ENCODE data around the gene PKNOX2. TPM values are rescaled to one million over a fixed set of nuclear protein-coding genes. Genes with fewer than 3 reads are reported as not detected.

Gene PKNOX2
- total RNA-seq, 1 donor from 2014 or later: 17.8 TPM

- no peak for TF ChIP-seq CTCF (IDR thresholded peaks at IDR 0.05)
- no peak for DNase-seq
- peak overlapping the region; percentile 47 for H3K27ac ChIP-seq
Observed at GRCh38 chr11:125250318-125251213, 86.0 kb downstream of the PKNOX2 start.

GRCh38 chr11:125251214-125251545 lies 86.6 kb downstream of the PKNOX2 start:
- DNase-seq (no peak), ATAC-seq (no peak)
- Histone ChIP-seq H3K4me3 (no peak overlapping the region), H3K27me3 (no peaks in the 10 kb centered on the region), H3K36me3 (no peaks in the 10 kb centered on the region), H3K27ac (no peak overlapping the region), H3K9me3 (no peaks in the 10 kb centered on the region), H3K4me1 (peaks cover 6% of the 10 kb centered on the region)
- no peak for TF ChIP-seq CTCF (IDR thresholded peaks at IDR 0.05)
- intact Hi-C loops (cut with DNase I): no loop called here

More at GRCh38 chr11:125250318-125251213, 86.0 kb downstream of the PKNOX2 start:
- intact Hi-C loops (cut with DNase I): no loop called here
- Histone ChIP-seq H3K4me1 (peaks cover 6% of the 10 kb centered on the region), H3K4me3 (no peak overlapping the region), H3K9me3 (no peaks in the 10 kb centered on the region), H3K36me3 (no peaks in the 10 kb centered on the region), H3K27me3 (no peaks in the 10 kb centered on the region)
- no peak for ATAC-seq

- intact Hi-C loops (cut with DNase I): no loop called here
- Histone ChIP-seq H3K36me3 (no peaks in the 10 kb centered on the region), H3K9me3 (no peaks in the 10 kb centered on the region), H3K4me3 (no peak overlapping the region), H3K4me1 (peaks cover 6% of the 10 kb centered on the region), H3K27me3 (no peaks in the 10 kb centered on the region), H3K27ac (no peak overlapping the region)
- no peak for TF ChIP-seq CTCF (IDR thresholded peaks at IDR 0.05)
- DNase-seq (peak; percentile 47), ATAC-seq (no peak)
Observed at GRCh38 chr11:125251956-125252355, 87.4 kb downstream of the PKNOX2 start.

- Histone ChIP-seq H3K4me3 (no peak overlapping the region), H3K9me3 (no peaks in the 10 kb centered on the region), H3K27me3 (no peaks in the 10 kb centered on the region), H3K27ac (peak overlapping the region; percentile 11), H3K36me3 (no peaks in the 10 kb centered on the region), H3K4me1 (peaks cover 6% of the 10 kb centered on the region)
- TF ChIP-seq CTCF (IDR thresholded peaks at IDR 0.05): no peak
- peak; percentile 53 for DNase-seq
- no peak for ATAC-seq
- intact Hi-C loops (cut with DNase I): no loop called here
Observed at GRCh38 chr11:125253289-125253688, 88.7 kb downstream of the PKNOX2 start.

GRCh38 chr11:125253795-125254525 lies 89.4 kb downstream of the PKNOX2 start:
- ATAC-seq: no peak
- Histone ChIP-seq H3K4me3 (no peak overlapping the region), H3K9me3 (no peaks in the 10 kb centered on the region), H3K36me3 (no peaks in the 10 kb centered on the region), H3K27me3 (no peaks in the 10 kb centered on the region), H3K27ac (peak overlapping the region; percentile 11), H3K4me1 (peaks cover 6% of the 10 kb centered on the region)
- intact Hi-C loops (cut with DNase I): no loop called here
- TF ChIP-seq CTCF (IDR thresholded peaks at IDR 0.05): no peak
- DNase-seq: peak; percentile 47

All from upper lobe of right lung (tissue), 1 donor.